ENCODE results near the gene NOSTRIN. TPM values are rescaled to one million over a fixed set of nuclear protein-coding genes. Genes with fewer than 3 reads are reported as not detected.

The NOSTRIN gene
- total RNA-seq, 2 donors from 2014 or later: 0.42 to 0.73 TPM

- Mint-ChIP-seq H3K27ac (no peak overlapping the region), H3K27me3 (ENCODE audit: insufficient read depth) (no peaks in the 10 kb centered on the region), H3K36me3 (ENCODE audit: low read depth) (no peaks in the 10 kb centered on the region), H3K9me3 (peaks cover 3% of the 10 kb centered on the region), H3K4me1 (peaks cover 4% of the 10 kb centered on the region), H3K4me3 (no peak overlapping the region)
- Histone ChIP-seq H3K36me3 (ENCODE audit: control insufficient read depth, insufficient read depth, low read length) (no peaks in the 10 kb centered on the region), H3K27ac (ENCODE audit: low read depth, low read length) (no peak overlapping the region), H3K4me3 (ENCODE audit: low read length) (no peak overlapping the region), H3K9me3 (ENCODE audit: control insufficient read depth, low read length) (no peaks in the 10 kb centered on the region), H3K9ac (ENCODE audit: extremely low read depth, low read length, poor library complexity, severe bottlenecking) (no peak overlapping the region), H3K27me3 (ENCODE audit: control insufficient read depth, insufficient read depth, low read length, poor library complexity, severe bottlenecking) (no peaks in the 10 kb centered on the region), H3K4me1 (ENCODE audit: control insufficient read depth, insufficient read depth, low read length) (no peaks in the 10 kb centered on the region)
- TF ChIP-seq CTCF (conservative IDR thresholded peaks at IDR 0.05): no peak
- DNase-seq: no peak
These were observed 28.5 kb downstream of the NOSTRIN start for GRCh38 chr2:168830958-168831357.

DNA sequence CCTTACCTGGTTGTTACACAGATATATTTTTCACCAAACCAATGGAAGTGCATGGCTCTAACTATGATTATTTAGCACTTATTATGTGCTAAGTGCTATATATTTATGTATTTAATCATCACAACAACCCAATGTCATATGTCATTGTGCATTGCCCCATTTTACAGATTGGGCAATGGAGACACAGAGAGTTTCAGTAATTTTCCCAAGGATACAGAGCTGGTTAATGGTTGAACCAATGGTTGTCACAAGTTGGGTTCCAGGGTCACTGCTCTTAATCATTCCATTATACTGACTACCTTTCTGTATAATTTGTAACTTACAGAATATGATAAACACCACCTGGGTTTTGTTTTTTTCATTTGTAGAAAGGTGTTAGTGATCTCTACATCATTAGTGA, 29.2 kb downstream of the NOSTRIN start:
- TF ChIP-seq CTCF (conservative IDR thresholded peaks at IDR 0.05): no peak
- DNase-seq: no peak
- no peaks in the 10 kb centered on the region for H3K27me3 Mint-ChIP-seq (ENCODE audit: insufficient read depth)
- Histone ChIP-seq H3K36me3 (ENCODE audit: control insufficient read depth, insufficient read depth, low read length) (no peaks in the 10 kb centered on the region), H3K27ac (ENCODE audit: low read depth, low read length) (no peak overlapping the region), H3K4me3 (ENCODE audit: low read length) (no peak overlapping the region), H3K9me3 (ENCODE audit: control insufficient read depth, low read length) (no peaks in the 10 kb centered on the region), H3K27me3 (ENCODE audit: control insufficient read depth, insufficient read depth, low read length, poor library complexity, severe bottlenecking) (no peaks in the 10 kb centered on the region), H3K4me1 (ENCODE audit: control insufficient read depth, insufficient read depth, low read length) (no peaks in the 10 kb centered on the region), H3K9ac (ENCODE audit: extremely low read depth, low read length, poor library complexity, severe bottlenecking) (no peak overlapping the region)
- H3K4me1 Mint-ChIP-seq: peaks cover 9% of the 10 kb centered on the region
- peaks cover 3% of the 10 kb centered on the region for H3K9me3 Mint-ChIP-seq
- H3K36me3 Mint-ChIP-seq (ENCODE audit: low read depth): no peaks in the 10 kb centered on the region
- H3K4me3 Mint-ChIP-seq: no peak overlapping the region
- H3K27ac Mint-ChIP-seq: no peak overlapping the region

- 94% methylated on average over 2 of the region's 2 CpGs; no CpG with 5 or more reads in 1 of the 2 experiments for whole genome bisulfite sequencing, 2 experiments (ENCODE audit: insufficient coverage in 1 of 2, insufficient read length in 1 of 2)
- TF ChIP-seq CTCF (conservative IDR thresholded peaks at IDR 0.05): no peak
These were observed 33.5 kb downstream of the NOSTRIN start for GRCh38 chr2:168835969-168836368.

More at GRCh38 chr2:168835969-168836368, 33.5 kb downstream of the NOSTRIN start:
- Histone ChIP-seq H3K9ac (ENCODE audit: extremely low read depth, low read length, poor library complexity, severe bottlenecking) (no peak overlapping the region), H3K4me3 (ENCODE audit: low read length) (no peak overlapping the region), H3K36me3 (ENCODE audit: control insufficient read depth, insufficient read depth, low read length) (no peaks in the 10 kb centered on the region), H3K27me3 (ENCODE audit: control insufficient read depth, insufficient read depth, low read length, poor library complexity, severe bottlenecking) (no peaks in the 10 kb centered on the region), H3K27ac (ENCODE audit: low read depth, low read length) (no peak overlapping the region), H3K4me1 (ENCODE audit: control insufficient read depth, insufficient read depth, low read length) (no peaks in the 10 kb centered on the region), H3K9me3 (ENCODE audit: control insufficient read depth, low read length) (no peaks in the 10 kb centered on the region)
- Mint-ChIP-seq H3K4me1 (peaks cover 6% of the 10 kb centered on the region), H3K27me3 (ENCODE audit: insufficient read depth) (no peaks in the 10 kb centered on the region), H3K27ac (no peak overlapping the region), H3K4me3 (no peak overlapping the region), H3K36me3 (ENCODE audit: low read depth) (no peaks in the 10 kb centered on the region), H3K9me3 (peaks cover 3% of the 10 kb centered on the region)
- DNase-seq: no peak

All from endodermal cell (in vitro differentiated cells).